Stimulated activated CD8-positive, alpha-beta memory T cell treated with anti-CD3 and anti-CD28 coated beads, Interleukin-7, amount 100 ng/mL, for 4 hours (primary cell): ENCODE results near the gene LCE3B.

Experiments used
- DNase-seq, 2 donors: peaks; one replicate each; pipeline ENCODE4 v3.0.0-alpha.2; 2020; ENCODE audit warnings: low read depth in 2 of 2

LCE3B gene

DNA sequence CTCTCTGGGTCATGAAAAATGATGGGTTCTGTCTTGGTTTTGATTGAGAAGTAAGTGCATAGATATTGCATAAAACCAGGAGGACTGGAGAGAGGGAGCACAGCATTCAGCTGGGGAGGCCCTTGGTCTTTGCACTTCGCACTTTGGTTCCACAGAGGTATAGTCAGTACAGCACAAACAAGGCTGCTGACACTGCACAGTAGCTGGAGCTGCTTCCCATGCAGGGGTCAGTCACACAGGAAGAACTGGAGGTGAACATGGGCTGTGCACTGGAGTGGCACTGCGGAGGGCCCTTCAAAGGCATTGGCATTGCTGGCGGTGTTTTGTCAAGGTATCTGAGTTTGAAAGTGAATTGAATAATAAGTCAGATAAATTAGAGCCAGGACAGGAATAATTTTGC lies 45.0 kb downstream of the LCE3B start:
- no peak for DNase-seq

DNA sequence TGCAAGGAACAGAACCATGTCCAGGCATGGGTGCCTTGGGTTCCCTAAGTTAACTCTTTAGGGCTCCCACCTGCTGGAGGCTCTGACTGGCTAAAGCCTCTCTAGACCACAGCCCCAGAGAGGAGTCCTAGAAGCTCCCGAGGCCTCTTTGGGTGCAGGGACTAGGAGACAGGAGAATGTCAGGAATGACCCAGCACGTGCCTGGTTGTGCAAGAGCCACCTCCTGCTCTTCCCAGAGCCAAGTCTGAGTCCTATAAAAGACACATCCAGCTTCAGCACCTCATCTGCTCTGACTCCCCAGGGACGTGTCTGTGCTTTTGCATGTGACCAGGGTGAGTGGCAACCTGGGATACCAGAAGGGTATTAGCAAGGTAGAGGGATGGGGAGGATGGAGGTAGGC lies 49.5 kb downstream of the LCE3B start, which contains the start of gene LCE2D:
LCE2D (plus strand) TSS at position 283 of the 400 bp plus-strand sequence. CDS start 726 bp downstream, outside the sequence.
- no peak for DNase-seq
